C4-2B (cell line): ENCODE results near the gene PSRC1.

ENCODE experiments used
- H3K27ac ChIP-seq: fragments of 450-650 bp; 2 replicates; pipeline ENCODE4 v1.5.1; 2017
- ZFX ChIP-seq: fragments of 450-650 bp; IDR thresholded peaks from 2 replicates; pipeline ENCODE4 v1.6.1; 2017
- TF ChIP-seq, protein P1 (sequence below): fragments of 450-650 bp; conservative IDR thresholded peaks from 2 replicates; pipeline ENCODE4 v1.5.1; 2017; ENCODE audit warnings: mild to moderate bottlenecking

PSRC1 gene

DNA sequence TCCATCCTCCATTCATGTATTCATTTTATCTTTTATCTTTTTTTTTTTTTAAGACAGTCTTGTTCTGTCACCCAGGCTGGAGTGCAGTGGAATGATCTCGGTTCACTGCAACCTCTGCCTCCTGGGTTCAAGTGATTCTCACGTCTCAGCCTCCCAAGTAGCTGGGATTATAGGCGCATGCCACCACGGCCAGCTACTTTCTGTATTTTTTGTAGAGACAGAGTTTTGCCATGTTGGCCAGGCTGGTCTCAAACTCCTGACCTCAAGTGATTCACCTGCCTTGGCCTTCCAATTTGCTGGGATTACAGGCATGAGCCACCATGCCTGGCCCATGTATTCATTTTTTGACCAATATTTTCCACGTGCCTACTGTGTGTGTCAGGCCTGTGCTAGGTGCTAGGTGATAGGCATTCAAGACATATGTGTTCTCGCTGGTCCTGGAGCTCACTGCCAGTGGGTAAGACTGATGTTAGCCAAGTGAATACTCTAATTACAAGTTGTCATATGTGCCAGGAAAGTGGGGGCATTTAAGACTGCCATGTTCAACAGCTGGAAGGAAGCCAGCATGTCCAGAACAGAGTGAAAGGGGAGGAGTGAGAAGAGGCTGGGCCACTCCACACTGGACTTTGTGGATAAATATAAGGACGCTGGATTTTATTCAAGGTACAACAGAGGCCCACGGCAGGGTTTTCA lies 38.9 kb downstream of the PSRC1 start:
- TF ChIP-seq, protein P1, sequence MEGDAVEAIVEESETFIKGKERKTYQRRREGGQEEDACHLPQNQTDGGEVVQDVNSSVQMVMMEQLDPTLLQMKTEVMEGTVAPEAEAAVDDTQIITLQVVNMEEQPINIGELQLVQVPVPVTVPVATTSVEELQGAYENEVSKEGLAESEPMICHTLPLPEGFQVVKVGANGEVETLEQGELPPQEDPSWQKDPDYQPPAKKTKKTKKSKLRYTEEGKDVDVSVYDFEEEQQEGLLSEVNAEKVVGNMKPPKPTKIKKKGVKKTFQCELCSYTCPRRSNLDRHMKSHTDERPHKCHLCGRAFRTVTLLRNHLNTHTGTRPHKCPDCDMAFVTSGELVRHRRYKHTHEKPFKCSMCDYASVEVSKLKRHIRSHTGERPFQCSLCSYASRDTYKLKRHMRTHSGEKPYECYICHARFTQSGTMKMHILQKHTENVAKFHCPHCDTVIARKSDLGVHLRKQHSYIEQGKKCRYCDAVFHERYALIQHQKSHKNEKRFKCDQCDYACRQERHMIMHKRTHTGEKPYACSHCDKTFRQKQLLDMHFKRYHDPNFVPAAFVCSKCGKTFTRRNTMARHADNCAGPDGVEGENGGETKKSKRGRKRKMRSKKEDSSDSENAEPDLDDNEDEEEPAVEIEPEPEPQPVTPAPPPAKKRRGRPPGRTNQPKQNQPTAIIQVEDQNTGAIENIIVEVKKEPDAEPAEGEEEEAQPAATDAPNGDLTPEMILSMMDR, result no peak
- no peak for TF ChIP-seq ZFX
- H3K27ac ChIP-seq, result no peak overlapping the region

DNA sequence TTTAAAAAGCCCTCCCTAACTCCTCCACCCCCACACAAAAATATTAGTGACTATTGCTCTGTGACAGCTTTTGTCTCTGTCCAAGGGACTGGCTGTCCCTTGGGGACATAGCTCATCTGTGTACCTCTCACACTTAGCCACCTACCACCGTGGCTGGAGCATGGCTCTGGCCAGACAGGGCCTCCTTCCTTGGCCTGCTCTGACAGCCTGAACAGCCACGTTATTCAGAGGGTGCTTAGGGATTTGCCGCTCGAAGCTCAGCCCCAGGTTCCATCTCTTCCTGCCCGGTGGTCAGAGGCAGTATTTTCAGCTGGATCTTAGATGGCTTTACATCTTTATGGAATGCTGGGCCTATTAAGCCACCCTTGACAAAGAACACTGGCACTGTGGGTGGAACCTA lies 39.7 kb downstream of the PSRC1 start:
- TF ChIP-seq ZFX, result no peak
- TF ChIP-seq, protein P1, result no peak
- no peak overlapping the region for H3K27ac ChIP-seq

DNA sequence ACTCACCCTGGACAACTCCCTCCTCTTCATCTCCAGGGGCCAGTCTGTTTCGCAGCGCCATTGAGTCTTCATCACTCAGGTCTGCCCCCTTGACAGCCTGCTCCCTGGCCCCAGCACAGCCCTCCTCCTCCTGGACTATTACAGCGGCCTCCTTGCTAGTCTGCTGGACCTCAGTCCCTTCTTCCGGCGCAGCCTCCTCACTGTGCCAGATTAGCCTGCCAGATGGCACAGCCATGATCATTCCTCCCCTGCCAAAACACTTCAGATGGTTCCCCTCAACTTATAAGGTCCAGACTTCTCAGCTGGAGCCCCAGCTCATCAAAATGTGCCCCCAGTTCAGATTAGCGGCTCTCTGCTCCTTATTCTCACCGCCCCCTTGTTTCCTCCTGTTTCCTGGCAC lies 40.6 kb downstream of the PSRC1 start:
- no peak for TF ChIP-seq ZFX
- TF ChIP-seq, protein P1, result no peak
- H3K27ac ChIP-seq, result no peak overlapping the region

DNA sequence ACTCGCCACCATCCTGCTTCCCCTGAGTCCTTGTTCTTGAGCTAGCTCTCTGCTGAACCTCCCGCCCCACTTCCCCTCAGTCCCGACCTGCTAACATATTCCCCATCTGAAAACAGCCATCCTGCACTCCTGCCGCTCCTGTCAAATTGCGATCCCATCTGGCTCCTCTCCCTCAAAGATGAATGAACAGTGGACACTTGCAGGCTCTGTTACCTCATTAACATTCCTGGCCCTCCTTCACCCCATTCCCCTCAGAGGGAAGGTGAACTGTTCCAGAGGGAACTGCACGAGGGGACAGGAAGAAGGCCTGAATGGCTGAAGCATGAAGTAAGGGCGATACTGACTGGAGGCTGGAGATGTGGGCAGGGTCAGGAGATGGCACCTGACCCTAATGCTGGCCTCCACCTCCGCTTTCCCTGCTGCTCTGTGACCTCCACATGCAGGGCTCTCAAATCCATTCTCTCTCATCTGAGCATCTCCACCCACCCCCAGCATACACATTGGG lies 41.1 kb downstream of the PSRC1 start:
- no peak overlapping the region for H3K27ac ChIP-seq
- TF ChIP-seq, protein P1, result no peak
- TF ChIP-seq ZFX, result no peak

DNA sequence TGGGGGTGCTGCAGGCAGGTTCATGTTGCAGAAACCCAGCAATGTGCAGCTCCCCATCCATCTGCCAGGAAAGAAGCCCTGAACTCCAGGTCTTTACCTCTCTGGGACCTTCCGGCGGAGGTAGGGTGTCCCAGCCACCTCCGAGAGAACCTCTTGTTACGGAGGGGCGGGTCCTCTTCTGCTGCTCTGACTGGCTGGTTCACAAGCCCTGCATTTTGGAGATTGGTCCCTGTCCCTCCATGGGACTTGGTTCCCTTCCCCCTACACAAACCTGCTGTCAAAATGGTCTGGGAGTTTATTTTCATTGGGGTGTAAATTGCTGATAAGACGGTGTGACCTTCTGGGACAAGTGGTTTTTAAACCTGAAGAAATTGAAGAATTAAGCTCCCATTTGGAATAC lies 41.6 kb downstream of the PSRC1 start:
- no peak overlapping the region for H3K27ac ChIP-seq
- TF ChIP-seq, protein P1, result no peak
- TF ChIP-seq ZFX, result no peak

DNA sequence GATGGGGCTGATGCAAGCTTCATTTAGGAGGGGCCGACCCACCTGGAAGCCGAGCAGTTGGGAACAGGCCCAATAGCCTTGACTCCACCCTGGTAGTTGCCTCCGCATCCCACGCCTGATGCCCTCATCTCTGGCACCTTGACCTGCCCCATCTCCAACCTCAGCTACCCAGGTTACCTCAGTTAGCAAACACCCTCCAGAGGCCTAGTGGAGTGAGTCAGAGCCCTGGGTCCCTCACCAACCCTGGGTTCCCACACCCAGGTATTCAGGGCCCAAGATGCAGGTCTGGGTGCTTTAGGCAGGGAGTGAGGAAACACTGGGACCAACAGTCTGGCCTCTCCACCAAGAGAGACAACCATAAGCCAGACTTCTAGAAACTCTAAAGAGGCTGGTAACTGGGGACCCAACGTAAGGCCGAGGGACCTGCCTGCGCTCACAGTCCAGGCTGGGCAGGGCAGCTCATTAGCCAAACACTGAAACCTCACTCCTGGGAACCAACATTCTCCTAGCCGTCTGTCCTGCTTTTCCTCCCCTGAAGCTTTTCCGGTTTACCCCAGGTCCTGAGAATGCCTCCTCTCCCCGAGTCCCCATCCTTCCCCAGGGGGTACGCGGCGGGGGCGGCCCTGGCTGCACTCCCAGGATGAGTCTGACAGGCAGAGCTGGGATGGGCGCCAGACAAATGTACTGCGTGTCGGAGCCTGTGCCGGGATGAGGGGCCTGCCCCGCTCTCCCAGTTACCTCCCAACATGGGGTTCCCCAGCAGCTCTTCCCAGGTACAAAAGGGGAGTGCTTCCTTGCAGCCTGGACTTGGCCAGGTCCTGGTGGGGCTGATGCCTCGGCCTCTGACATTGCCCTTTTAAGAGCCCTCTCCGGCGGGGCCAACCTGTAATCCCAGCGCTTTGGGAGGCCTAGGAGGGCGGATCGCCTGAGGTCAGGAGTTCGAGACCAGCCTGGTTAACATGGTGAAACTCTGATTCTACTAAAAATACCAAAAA lies 42.5 kb downstream of the PSRC1 start:
- no peak for TF ChIP-seq ZFX
- TF ChIP-seq, protein P1, result no peak
- no peak overlapping the region for H3K27ac ChIP-seq
